Retinal pigment epithelial cell (primary cell): ENCODE data around the gene POLR1C.
"Not testable (repeated sequence)": the region's sequence is repeated elsewhere in the genome, so short reads cannot be mapped to it uniquely, and the experiment has no call there.

Source experiments
- DNase-seq: peaks from one replicate; pipeline ENCODE4 v3.0.0-alpha.2; 2010; ENCODE audit warnings: low read depth
- H3K4me3 ChIP-seq: 2 replicates; pipeline ENCODE4 v1.5.1; 2011; ENCODE audit warnings: mild to moderate bottlenecking, low read length, control low read depth, moderate library complexity
- CTCF ChIP-seq: conservative IDR thresholded peaks from 2 replicates; pipeline ENCODE4 v1.5.1; 2011; ENCODE audit warnings: low read depth, low read length, control low read depth, inconsistent platforms

POLR1C gene

GRCh38 chr6:43544461-43544860 lies 27.6 kb downstream of the POLR1C start:
- no peak for TF ChIP-seq CTCF
- DNase-seq, result no peak
- no peak overlapping the region for H3K4me3 ChIP-seq

GRCh38 chr6:43547222-43547621 lies 30.3 kb downstream of the POLR1C start:
- DNase-seq, result no peak
- TF ChIP-seq CTCF, result no peak
- no peak overlapping the region for H3K4me3 ChIP-seq

- not testable (repeated sequence) for DNase-seq, H3K4me3 ChIP-seq
Observed at GRCh38 chr6:43557620-43558019, 40.7 kb downstream of the POLR1C start.

GRCh38 chr6:43559328-43559727 lies 42.4 kb downstream of the POLR1C start:
- H3K4me3 ChIP-seq, result no peak overlapping the region
- TF ChIP-seq CTCF, result no peak
- no peak for DNase-seq

GRCh38 chr6:43570876-43571441 lies 54.1 kb downstream of the POLR1C start:
- no peak overlapping the region for H3K4me3 ChIP-seq
- no peak for DNase-seq
- no peak for TF ChIP-seq CTCF
